ENCODE data around the gene ULK4.
"Not testable (repeated sequence)": the region's sequence is repeated elsewhere in the genome, so short reads cannot be mapped to it uniquely, and the experiment has no call there.

DNA sequence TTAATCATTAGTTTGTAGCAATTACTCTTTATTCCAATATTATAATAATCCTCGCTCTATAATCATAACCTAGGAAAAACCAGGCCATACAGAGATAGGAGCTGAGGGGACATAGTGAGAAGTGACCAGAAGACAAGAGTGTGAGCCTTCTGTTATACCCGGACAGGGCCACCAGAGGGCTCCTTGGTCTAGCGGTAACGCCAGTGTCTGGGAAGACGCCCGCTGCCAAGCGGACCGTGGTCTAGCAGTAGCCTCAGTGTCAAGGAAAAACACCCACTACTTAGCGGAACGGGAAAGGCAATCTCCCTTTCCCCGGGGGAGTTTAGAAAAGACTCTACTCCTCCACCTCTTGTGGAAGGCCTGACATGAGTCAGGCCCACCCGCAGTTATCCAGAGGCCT lies 266.1 kb downstream of the ULK4 start:
- TF ChIP-seq RAD21 (conservative IDR thresholded peaks at IDR 0.05); EZH2 (IDR thresholded peaks at IDR 0.05; ENCODE audit: borderline replicate concordance, insufficient read depth, low read length, poor library complexity, severe bottlenecking); POLR2AphosphoS5 (IDR thresholded peaks at IDR 0.05); MXI1 (conservative IDR thresholded peaks at IDR 0.05; ENCODE audit: poor library complexity, severe bottlenecking); SMC3 (conservative IDR thresholded peaks at IDR 0.05; ENCODE audit: poor library complexity); EP300 (conservative IDR thresholded peaks at IDR 0.05; ENCODE audit: poor library complexity, severe bottlenecking): not testable (repeated sequence)
- TF ChIP-seq, protein P1, sequence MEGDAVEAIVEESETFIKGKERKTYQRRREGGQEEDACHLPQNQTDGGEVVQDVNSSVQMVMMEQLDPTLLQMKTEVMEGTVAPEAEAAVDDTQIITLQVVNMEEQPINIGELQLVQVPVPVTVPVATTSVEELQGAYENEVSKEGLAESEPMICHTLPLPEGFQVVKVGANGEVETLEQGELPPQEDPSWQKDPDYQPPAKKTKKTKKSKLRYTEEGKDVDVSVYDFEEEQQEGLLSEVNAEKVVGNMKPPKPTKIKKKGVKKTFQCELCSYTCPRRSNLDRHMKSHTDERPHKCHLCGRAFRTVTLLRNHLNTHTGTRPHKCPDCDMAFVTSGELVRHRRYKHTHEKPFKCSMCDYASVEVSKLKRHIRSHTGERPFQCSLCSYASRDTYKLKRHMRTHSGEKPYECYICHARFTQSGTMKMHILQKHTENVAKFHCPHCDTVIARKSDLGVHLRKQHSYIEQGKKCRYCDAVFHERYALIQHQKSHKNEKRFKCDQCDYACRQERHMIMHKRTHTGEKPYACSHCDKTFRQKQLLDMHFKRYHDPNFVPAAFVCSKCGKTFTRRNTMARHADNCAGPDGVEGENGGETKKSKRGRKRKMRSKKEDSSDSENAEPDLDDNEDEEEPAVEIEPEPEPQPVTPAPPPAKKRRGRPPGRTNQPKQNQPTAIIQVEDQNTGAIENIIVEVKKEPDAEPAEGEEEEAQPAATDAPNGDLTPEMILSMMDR (IDR thresholded peaks at IDR 0.05; ENCODE audit: poor library complexity, severe bottlenecking): not testable (repeated sequence)
- TF ChIP-seq, protein P2, sequence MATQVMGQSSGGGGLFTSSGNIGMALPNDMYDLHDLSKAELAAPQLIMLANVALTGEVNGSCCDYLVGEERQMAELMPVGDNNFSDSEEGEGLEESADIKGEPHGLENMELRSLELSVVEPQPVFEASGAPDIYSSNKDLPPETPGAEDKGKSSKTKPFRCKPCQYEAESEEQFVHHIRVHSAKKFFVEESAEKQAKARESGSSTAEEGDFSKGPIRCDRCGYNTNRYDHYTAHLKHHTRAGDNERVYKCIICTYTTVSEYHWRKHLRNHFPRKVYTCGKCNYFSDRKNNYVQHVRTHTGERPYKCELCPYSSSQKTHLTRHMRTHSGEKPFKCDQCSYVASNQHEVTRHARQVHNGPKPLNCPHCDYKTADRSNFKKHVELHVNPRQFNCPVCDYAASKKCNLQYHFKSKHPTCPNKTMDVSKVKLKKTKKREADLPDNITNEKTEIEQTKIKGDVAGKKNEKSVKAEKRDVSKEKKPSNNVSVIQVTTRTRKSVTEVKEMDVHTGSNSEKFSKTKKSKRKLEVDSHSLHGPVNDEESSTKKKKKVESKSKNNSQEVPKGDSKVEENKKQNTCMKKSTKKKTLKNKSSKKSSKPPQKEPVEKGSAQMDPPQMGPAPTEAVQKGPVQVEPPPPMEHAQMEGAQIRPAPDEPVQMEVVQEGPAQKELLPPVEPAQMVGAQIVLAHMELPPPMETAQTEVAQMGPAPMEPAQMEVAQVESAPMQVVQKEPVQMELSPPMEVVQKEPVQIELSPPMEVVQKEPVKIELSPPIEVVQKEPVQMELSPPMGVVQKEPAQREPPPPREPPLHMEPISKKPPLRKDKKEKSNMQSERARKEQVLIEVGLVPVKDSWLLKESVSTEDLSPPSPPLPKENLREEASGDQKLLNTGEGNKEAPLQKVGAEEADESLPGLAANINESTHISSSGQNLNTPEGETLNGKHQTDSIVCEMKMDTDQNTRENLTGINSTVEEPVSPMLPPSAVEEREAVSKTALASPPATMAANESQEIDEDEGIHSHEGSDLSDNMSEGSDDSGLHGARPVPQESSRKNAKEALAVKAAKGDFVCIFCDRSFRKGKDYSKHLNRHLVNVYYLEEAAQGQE (IDR thresholded peaks at IDR 0.05; ENCODE audit: borderline replicate concordance): not testable (repeated sequence)

All from neural cell (in vitro differentiated cells).